Measurements from ENCODE around the gene TMEM270.
"Not testable (repeated sequence)": the region's sequence is repeated elsewhere in the genome, so short reads cannot be mapped to it uniquely, and the experiment has no call there.

The TMEM270 gene

GRCh38 chr7:73860859-73861258 is at the start of gene TMEM270:
TMEM270 (plus strand) TSS chr7:73861159; CDS start chr7:73861195, 36 bp downstream.
- TF ChIP-seq, protein P1, sequence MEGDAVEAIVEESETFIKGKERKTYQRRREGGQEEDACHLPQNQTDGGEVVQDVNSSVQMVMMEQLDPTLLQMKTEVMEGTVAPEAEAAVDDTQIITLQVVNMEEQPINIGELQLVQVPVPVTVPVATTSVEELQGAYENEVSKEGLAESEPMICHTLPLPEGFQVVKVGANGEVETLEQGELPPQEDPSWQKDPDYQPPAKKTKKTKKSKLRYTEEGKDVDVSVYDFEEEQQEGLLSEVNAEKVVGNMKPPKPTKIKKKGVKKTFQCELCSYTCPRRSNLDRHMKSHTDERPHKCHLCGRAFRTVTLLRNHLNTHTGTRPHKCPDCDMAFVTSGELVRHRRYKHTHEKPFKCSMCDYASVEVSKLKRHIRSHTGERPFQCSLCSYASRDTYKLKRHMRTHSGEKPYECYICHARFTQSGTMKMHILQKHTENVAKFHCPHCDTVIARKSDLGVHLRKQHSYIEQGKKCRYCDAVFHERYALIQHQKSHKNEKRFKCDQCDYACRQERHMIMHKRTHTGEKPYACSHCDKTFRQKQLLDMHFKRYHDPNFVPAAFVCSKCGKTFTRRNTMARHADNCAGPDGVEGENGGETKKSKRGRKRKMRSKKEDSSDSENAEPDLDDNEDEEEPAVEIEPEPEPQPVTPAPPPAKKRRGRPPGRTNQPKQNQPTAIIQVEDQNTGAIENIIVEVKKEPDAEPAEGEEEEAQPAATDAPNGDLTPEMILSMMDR (IDR thresholded peaks at IDR 0.05; ENCODE audit: low read depth, low read length) = no peak
- no peak for DNase-seq (ENCODE audit: extremely low read depth, low read depth)

DNA sequence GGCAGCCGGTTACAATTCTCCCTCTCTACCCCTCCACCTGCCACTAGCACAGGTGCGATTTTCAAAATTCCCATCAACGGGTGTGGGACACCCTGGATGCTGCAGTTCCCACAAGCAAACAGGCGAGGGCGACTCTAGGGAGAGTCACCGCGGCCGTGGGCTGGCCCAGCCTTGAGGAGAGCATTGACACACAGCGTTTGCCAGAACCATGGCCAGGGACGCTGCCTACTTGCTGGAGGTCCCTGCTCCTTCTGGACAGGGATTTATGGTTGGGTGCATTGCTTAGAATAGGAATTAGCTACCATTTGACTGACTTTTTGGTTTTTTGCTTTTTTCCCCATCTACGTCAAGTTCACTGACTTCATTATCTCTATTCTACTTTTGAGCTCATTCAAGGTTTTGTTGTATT is 49.2 kb upstream of the TMEM270 start:
- peak; percentile 12 for DNase-seq (ENCODE audit: extremely low read depth, low read depth)
- TF ChIP-seq, protein P1 (IDR thresholded peaks at IDR 0.05; ENCODE audit: low read depth, low read length) = peak; percentile 89

GRCh38 chr7:73812996-73813395 is 48.0 kb upstream of the TMEM270 start:
- no peak for DNase-seq (ENCODE audit: extremely low read depth, low read depth)
- TF ChIP-seq, protein P1 (IDR thresholded peaks at IDR 0.05; ENCODE audit: low read depth, low read length) = no peak

DNA sequence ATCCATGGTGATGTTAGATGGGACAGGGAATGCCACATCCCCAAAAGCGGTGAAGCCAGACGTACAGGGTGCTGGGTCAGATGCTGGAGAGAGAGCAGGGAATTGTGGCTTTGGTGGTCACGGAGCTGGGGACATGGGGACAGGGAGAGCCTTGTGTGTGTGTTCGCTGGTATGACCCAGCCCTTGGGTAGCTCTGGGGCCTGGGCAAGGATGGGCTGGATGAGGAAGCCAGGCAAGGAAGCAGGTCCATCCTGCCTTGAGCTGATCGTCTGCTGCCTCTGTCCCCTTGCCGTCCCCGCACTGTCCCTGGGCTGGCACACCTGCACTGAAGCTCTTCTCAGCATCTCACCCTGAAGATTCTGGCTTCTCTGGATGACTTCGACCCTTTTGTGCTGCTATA is 45.5 kb upstream of the TMEM270 start:
- TF ChIP-seq, protein P1 (IDR thresholded peaks at IDR 0.05; ENCODE audit: low read depth, low read length) = no peak

GRCh38 chr7:73817121-73817520 is 43.8 kb upstream of the TMEM270 start:
- no peak for DNase-seq (ENCODE audit: extremely low read depth, low read depth)
- TF ChIP-seq, protein P1 (IDR thresholded peaks at IDR 0.05; ENCODE audit: low read depth, low read length) = no peak

More for the DNA sequence above, 45.5 kb upstream of the TMEM270 start:
- DNase-seq (ENCODE audit: extremely low read depth, low read depth) = no peak

GRCh38 chr7:73820013-73820412 is 40.9 kb upstream of the TMEM270 start:
- TF ChIP-seq, protein P1 (IDR thresholded peaks at IDR 0.05; ENCODE audit: low read depth, low read length) = no peak
- no peak for DNase-seq (ENCODE audit: extremely low read depth, low read depth)

DNA sequence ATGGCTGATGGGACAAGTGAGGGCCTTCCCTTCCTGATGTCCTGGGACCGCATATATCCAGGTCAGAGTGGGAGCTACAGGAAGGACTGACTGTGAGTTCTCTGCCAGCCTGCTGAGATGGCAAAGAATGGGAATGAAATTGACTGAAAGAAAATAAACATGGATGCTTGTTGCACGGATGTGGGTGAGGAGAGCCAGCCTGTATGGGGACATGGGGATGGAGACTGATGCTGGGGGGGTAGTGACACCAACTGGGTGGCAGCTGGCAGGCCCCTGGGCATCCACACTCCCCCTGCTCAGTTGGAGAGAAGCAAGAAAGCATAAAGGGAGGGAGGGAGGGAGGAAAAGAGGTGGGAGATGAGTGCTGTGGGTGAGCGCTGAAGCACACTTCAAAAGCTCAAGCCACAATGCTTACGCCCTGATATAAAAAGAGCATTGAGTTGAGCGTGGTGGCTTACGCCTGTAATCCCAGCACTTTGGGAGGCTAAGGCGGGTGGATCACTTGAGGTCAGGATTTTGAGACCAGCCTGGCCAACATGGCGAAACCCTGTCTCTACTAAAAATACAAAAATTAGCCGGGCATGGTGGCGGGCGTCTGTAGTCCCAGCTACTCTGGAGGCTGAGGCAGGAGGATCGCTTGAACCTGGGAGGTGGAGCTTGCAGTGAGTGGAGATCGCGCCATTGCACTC is 39.2 kb upstream of the TMEM270 start:
- not testable (repeated sequence) for DNase-seq (ENCODE audit: extremely low read depth, low read depth)

All from AG09319 (cell line).